Activated T-cell treated with anti-CD3 and anti-CD28 coated beads, Interleukin-2, amount 50 U/mL, for 24 hours (primary cell): ENCODE data around the gene CCDC90B.

Experiments
- DNase-seq: peaks from one replicate; pipeline ENCODE4 v3.0.0-alpha.2; 2020
- H3K27ac Mint-ChIP-seq: 2 replicates; pipeline ENCODE4 v1.8.0; 2020; ENCODE audit warnings: mild to moderate bottlenecking, mixed read lengths
- H3K27me3 Mint-ChIP-seq: 2 replicates; pipeline ENCODE4 v1.8.0; 2020; ENCODE audit warnings: mixed read lengths
- H3K36me3 Mint-ChIP-seq: 2 replicates; pipeline ENCODE4 v1.8.0; 2020; ENCODE audit warnings: low read depth, mixed read lengths
- H3K4me1 Mint-ChIP-seq: 2 replicates; pipeline ENCODE4 v1.8.0; 2020; ENCODE audit warnings: low read depth, mixed read lengths
- H3K4me3 Mint-ChIP-seq: 2 replicates; pipeline ENCODE4 v1.8.0; 2020; ENCODE audit warnings: mild to moderate bottlenecking, moderate library complexity, mixed read lengths
- H3K9me3 Mint-ChIP-seq: 2 replicates; pipeline ENCODE4 v1.8.0; 2020; ENCODE audit warnings: mixed read lengths

The CCDC90B gene

GRCh38 chr11:83235825-83236224, 50.3 kb downstream of the CCDC90B start:
- H3K4me1 Mint-ChIP-seq, result no peaks in the 10 kb centered on the region
- H3K4me3 Mint-ChIP-seq, result no peak overlapping the region
- no peaks in the 10 kb centered on the region for H3K9me3 Mint-ChIP-seq
- no peak for DNase-seq
- no peaks in the 10 kb centered on the region for H3K36me3 Mint-ChIP-seq
- no peak overlapping the region for H3K27ac Mint-ChIP-seq
- H3K27me3 Mint-ChIP-seq, result no peaks in the 10 kb centered on the region

- Mint-ChIP-seq H3K36me3 (no peaks in the 10 kb centered on the region), H3K27me3 (no peaks in the 10 kb centered on the region), H3K4me1 (no peaks in the 10 kb centered on the region), H3K9me3 (no peaks in the 10 kb centered on the region), H3K27ac (no peak overlapping the region), H3K4me3 (no peak overlapping the region)
- DNase-seq, result no peak
Observed at GRCh38 chr11:83223457-83223856, 62.7 kb downstream of the CCDC90B start.

DNA sequence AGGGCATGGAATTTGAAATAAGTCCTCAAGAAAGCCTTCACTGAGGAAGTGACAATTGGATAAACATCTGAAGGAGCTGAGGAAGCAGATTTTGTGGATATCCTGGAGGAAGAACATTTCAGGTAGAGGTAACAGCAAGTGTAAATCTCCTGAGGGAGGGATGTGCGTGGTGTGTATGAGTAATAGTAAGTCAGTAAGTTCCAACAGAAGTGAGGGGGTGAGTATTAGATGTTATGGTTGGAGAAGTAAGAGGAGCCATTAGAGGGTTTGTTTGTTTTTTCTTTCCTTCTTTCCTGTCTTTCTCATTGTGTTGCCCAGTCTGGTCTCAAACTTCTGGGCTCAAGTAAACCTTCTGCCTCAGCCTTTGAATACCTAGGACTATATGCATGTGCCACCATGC, 63.7 kb downstream of the CCDC90B start:
- DNase-seq, result no peak
- Mint-ChIP-seq H3K9me3 (no peaks in the 10 kb centered on the region), H3K4me1 (no peaks in the 10 kb centered on the region), H3K36me3 (no peaks in the 10 kb centered on the region), H3K27ac (no peak overlapping the region), H3K27me3 (no peaks in the 10 kb centered on the region), H3K4me3 (no peak overlapping the region)

GRCh38 chr11:83221694-83222093, 64.5 kb downstream of the CCDC90B start:
- Mint-ChIP-seq H3K36me3 (no peaks in the 10 kb centered on the region), H3K4me3 (no peak overlapping the region), H3K27me3 (no peaks in the 10 kb centered on the region), H3K27ac (no peak overlapping the region), H3K9me3 (no peaks in the 10 kb centered on the region), H3K4me1 (no peaks in the 10 kb centered on the region)
- DNase-seq, result no peak

- no peaks in the 10 kb centered on the region for H3K27me3 Mint-ChIP-seq
- no peaks in the 10 kb centered on the region for H3K36me3 Mint-ChIP-seq
- H3K27ac Mint-ChIP-seq, result no peak overlapping the region
- no peaks in the 10 kb centered on the region for H3K4me1 Mint-ChIP-seq
- H3K9me3 Mint-ChIP-seq, result no peaks in the 10 kb centered on the region
- no peak for DNase-seq
- H3K4me3 Mint-ChIP-seq, result no peak overlapping the region
Observed at GRCh38 chr11:83220260-83220659, 65.9 kb downstream of the CCDC90B start.

DNA sequence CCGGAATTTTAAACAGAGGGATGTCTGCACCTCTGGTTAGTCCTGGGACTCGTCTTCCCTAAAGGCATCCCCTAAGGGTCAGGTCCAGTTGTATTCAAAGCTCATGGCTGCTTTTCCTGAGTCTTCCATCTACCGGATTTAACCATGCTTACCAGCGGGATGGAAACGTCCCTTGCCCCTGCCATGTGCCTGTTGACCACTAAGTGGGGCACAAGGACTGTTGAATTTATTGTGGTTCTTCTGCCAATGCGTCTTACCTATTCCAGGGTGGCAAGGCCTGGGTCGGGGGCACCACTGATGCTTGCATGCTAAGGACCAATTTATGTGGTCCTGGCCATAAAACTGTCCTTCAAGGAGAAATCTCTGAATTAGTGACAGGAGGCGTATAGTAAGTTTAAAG, 67.1 kb downstream of the CCDC90B start:
- Mint-ChIP-seq H3K4me3 (no peak overlapping the region), H3K9me3 (no peaks in the 10 kb centered on the region), H3K27me3 (no peaks in the 10 kb centered on the region), H3K27ac (no peak overlapping the region), H3K4me1 (no peaks in the 10 kb centered on the region), H3K36me3 (peaks cover 2% of the 10 kb centered on the region)
- no peak for DNase-seq
